ENCODE measurements around the gene DLG5.

The DLG5 gene

GRCh38 chr10:77943121-77943901 is 16.8 kb upstream of the DLG5 start:
- ATAC-seq (ENCODE audit: insufficient read depth, low read depth) (no peak), DNase-seq (no peak)
- no peak overlapping the region for H3K9ac ChIP-seq (ENCODE audit: low read depth, low read length)
- H3K9me3 ChIP-seq (ENCODE audit: insufficient read depth, low read length, severe bottlenecking), result no peaks in the 10 kb centered on the region
- H4K20me1 ChIP-seq (ENCODE audit: insufficient read depth, low read length), result no peaks in the 10 kb centered on the region
- no peaks in the 10 kb centered on the region for H3K27me3 ChIP-seq (ENCODE audit: insufficient read depth, low read length, poor library complexity)
- H3K27ac ChIP-seq (ENCODE audit: low read length), result no peak overlapping the region
- H2AFZ ChIP-seq (ENCODE audit: low read depth, low read length), result no peak overlapping the region
- no peaks in the 10 kb centered on the region for H3K79me2 ChIP-seq (ENCODE audit: insufficient read depth, low read length)
- no peak for TF ChIP-seq EZH2 (IDR thresholded peaks at IDR 0.05; ENCODE audit: borderline replicate concordance, low read depth, low read length, severe bottlenecking)
- TF ChIP-seq CTCF (IDR thresholded peaks at IDR 0.05; ENCODE audit: borderline replicate concordance, extremely low read depth, low read length, poor library complexity, severe bottlenecking), result no peak
- H3K36me3 ChIP-seq (ENCODE audit: insufficient read depth, low read length), result no peaks in the 10 kb centered on the region
- H3K4me2 ChIP-seq (ENCODE audit: insufficient read depth, low read length), result no peak overlapping the region
- H3K4me3 ChIP-seq (ENCODE audit: low read depth in 1 of 2, low read length in 2 of 2), result no peak overlapping the region
- H3K4me1 ChIP-seq (ENCODE audit: insufficient read depth, low read length), result no peaks in the 10 kb centered on the region

- no peaks in the 10 kb centered on the region for H3K9me3 ChIP-seq (ENCODE audit: insufficient read depth, low read length, severe bottlenecking)
- H3K4me3 ChIP-seq (ENCODE audit: low read depth in 1 of 2, low read length in 2 of 2), result no peak overlapping the region
- no peak overlapping the region for H2AFZ ChIP-seq (ENCODE audit: low read depth, low read length)
- H4K20me1 ChIP-seq (ENCODE audit: insufficient read depth, low read length), result no peaks in the 10 kb centered on the region
- no peaks in the 10 kb centered on the region for H3K79me2 ChIP-seq (ENCODE audit: insufficient read depth, low read length)
- no peak for ATAC-seq (ENCODE audit: insufficient read depth, low read depth)
- no peak overlapping the region for H3K27ac ChIP-seq (ENCODE audit: low read length)
- no peaks in the 10 kb centered on the region for H3K4me1 ChIP-seq (ENCODE audit: insufficient read depth, low read length)
- H3K36me3 ChIP-seq (ENCODE audit: insufficient read depth, low read length), result no peaks in the 10 kb centered on the region
- no peak overlapping the region for H3K4me2 ChIP-seq (ENCODE audit: insufficient read depth, low read length)
- no peak for DNase-seq
- H3K27me3 ChIP-seq (ENCODE audit: insufficient read depth, low read length, poor library complexity), result no peaks in the 10 kb centered on the region
- H3K9ac ChIP-seq (ENCODE audit: low read depth, low read length), result no peak overlapping the region
- TF ChIP-seq EZH2 (IDR thresholded peaks at IDR 0.05; ENCODE audit: borderline replicate concordance, low read depth, low read length, severe bottlenecking), result no peak
- TF ChIP-seq CTCF (IDR thresholded peaks at IDR 0.05; ENCODE audit: borderline replicate concordance, extremely low read depth, low read length, poor library complexity, severe bottlenecking), result no peak
Observed at GRCh38 chr10:77941790-77942189, 15.2 kb upstream of the DLG5 start.

GRCh38 chr10:77940627-77941026 is 14.1 kb upstream of the DLG5 start:
- no peak overlapping the region for H3K27ac ChIP-seq (ENCODE audit: low read length)
- DNase-seq (no peak), ATAC-seq (ENCODE audit: insufficient read depth, low read depth) (no peak)
- H3K27me3 ChIP-seq (ENCODE audit: insufficient read depth, low read length, poor library complexity), result no peaks in the 10 kb centered on the region
- no peaks in the 10 kb centered on the region for H4K20me1 ChIP-seq (ENCODE audit: insufficient read depth, low read length)
- H2AFZ ChIP-seq (ENCODE audit: low read depth, low read length), result no peak overlapping the region
- H3K9me3 ChIP-seq (ENCODE audit: insufficient read depth, low read length, severe bottlenecking), result no peaks in the 10 kb centered on the region
- H3K79me2 ChIP-seq (ENCODE audit: insufficient read depth, low read length), result no peaks in the 10 kb centered on the region
- TF ChIP-seq CTCF (IDR thresholded peaks at IDR 0.05; ENCODE audit: borderline replicate concordance, extremely low read depth, low read length, poor library complexity, severe bottlenecking), result no peak
- no peak for TF ChIP-seq EZH2 (IDR thresholded peaks at IDR 0.05; ENCODE audit: borderline replicate concordance, low read depth, low read length, severe bottlenecking)
- H3K4me1 ChIP-seq (ENCODE audit: insufficient read depth, low read length), result no peaks in the 10 kb centered on the region
- no peak overlapping the region for H3K4me3 ChIP-seq (ENCODE audit: low read depth in 1 of 2, low read length in 2 of 2)
- H3K4me2 ChIP-seq (ENCODE audit: insufficient read depth, low read length), result no peak overlapping the region
- no peak overlapping the region for H3K9ac ChIP-seq (ENCODE audit: low read depth, low read length)
- H3K36me3 ChIP-seq (ENCODE audit: insufficient read depth, low read length), result no peaks in the 10 kb centered on the region
